RWPE2 (cell line): ENCODE results near the gene TCEAL4.

Experiments
- ATAC-seq: fragments of 200-7000 bp; cut with Tn5 transposase; 3 replicates; pipeline ENCODE4 v1.9.1; 2021; ENCODE audit warnings: low read depth
- DNase-seq: peaks from one replicate; pipeline ENCODE4 v3.0.0-alpha.2; 2020; ENCODE audit warnings: low spot score
- H3K27ac ChIP-seq: fragments of 450-650 bp; 2 replicates; pipeline ENCODE4 v1.5.1; 2017; ENCODE audit warnings: mild to moderate bottlenecking; ENCODE audit not compliant: poor library complexity, severe bottlenecking
- H3K27me3 ChIP-seq: fragments of 250-450 bp; sonication (Bioruptor Pico); 2 replicates; pipeline ENCODE4 v1.5.1; 2021; ENCODE audit warnings: mild to moderate bottlenecking, moderate library complexity; ENCODE audit not compliant: insufficient read depth, poor library complexity, severe bottlenecking
- H3K36me3 ChIP-seq: fragments of 250-450 bp; sonication (Bioruptor Pico); 2 replicates; pipeline ENCODE4 v1.5.1; 2020; ENCODE audit warnings: low read depth, mild to moderate bottlenecking, moderate library complexity
- H3K4me1 ChIP-seq: fragments of 250-450 bp; sonication (Bioruptor Pico); 2 replicates; pipeline ENCODE4 v1.5.1; 2021; ENCODE audit warnings: mild to moderate bottlenecking, moderate library complexity; ENCODE audit not compliant: insufficient read depth, poor library complexity, severe bottlenecking
- H3K4me3 ChIP-seq: fragments of 250-450 bp; sonication (Bioruptor Pico); 2 replicates; pipeline ENCODE4 v1.5.1; 2021; ENCODE audit warnings: mild to moderate bottlenecking, moderate library complexity; ENCODE audit not compliant: severe bottlenecking
- H3K9me3 ChIP-seq: fragments of 250-450 bp; sonication (Bioruptor Pico); 2 replicates; pipeline ENCODE4 v1.5.1; 2021; ENCODE audit warnings: mild to moderate bottlenecking, moderate library complexity; ENCODE audit not compliant: severe bottlenecking
- CTCF ChIP-seq: fragments of 450-650 bp; IDR thresholded peaks from one replicate; pipeline ENCODE4 v1.5.1; 2017; ENCODE audit warnings: mild to moderate bottlenecking, moderate library complexity; ENCODE audit not compliant: poor library complexity, severe bottlenecking

The TCEAL4 gene

GRCh38 chrX:103616676-103617186, 31.4 kb downstream of the TCEAL4 start:
- ATAC-seq = no peak
- Histone ChIP-seq H3K36me3 (peaks cover 4% of the 10 kb centered on the region), H3K4me1 (peaks cover 16% of the 10 kb centered on the region), H3K9me3 (no peaks in the 10 kb centered on the region), H3K4me3 (no peak overlapping the region), H3K27ac (peak overlapping the region; percentile 81), H3K27me3 (no peaks in the 10 kb centered on the region)
- no peak for DNase-seq
- TF ChIP-seq CTCF = no peak

GRCh38 chrX:103624111-103624510, 38.8 kb downstream of the TCEAL4 start:
- ATAC-seq = no peak
- TF ChIP-seq CTCF = no peak
- DNase-seq = no peak

GRCh38 chrX:103626855-103627254, 41.5 kb downstream of the TCEAL4 start:
- Histone ChIP-seq H3K27ac (no peak overlapping the region), H3K36me3 (no peaks in the 10 kb centered on the region), H3K4me1 (no peaks in the 10 kb centered on the region), H3K4me3 (no peak overlapping the region), H3K9me3 (no peaks in the 10 kb centered on the region), H3K27me3 (no peaks in the 10 kb centered on the region)
- no peak for TF ChIP-seq CTCF
- DNase-seq = no peak
- ATAC-seq = 0 out of 3 replicates have a peak, but pooled peaks have one; percentile 17

More at GRCh38 chrX:103624111-103624510, 38.8 kb downstream of the TCEAL4 start:
- Histone ChIP-seq H3K4me3 (no peak overlapping the region), H3K27me3 (no peaks in the 10 kb centered on the region), H3K36me3 (no peaks in the 10 kb centered on the region), H3K4me1 (no peaks in the 10 kb centered on the region), H3K9me3 (no peaks in the 10 kb centered on the region), H3K27ac (no peak overlapping the region)

GRCh38 chrX:103628386-103629317, 43.3 kb downstream of the TCEAL4 start, which contains the start of gene TCEAL1:
TSS of gene TCEAL1 (plus strand) at chrX:103628975. CDS start at chrX:103629917, 942 bp downstream.
- H3K27ac ChIP-seq = peak within 1 kb of the TSS; percentile 82
- H3K4me1 ChIP-seq = no peaks in the 10 kb centered on the region
- TF ChIP-seq CTCF = no peak
- no peaks in the 10 kb centered on the region for H3K27me3 ChIP-seq
- ATAC-seq (peak; percentile 15; the same call in 2 of the 3 replicates), DNase-seq (no peak)
- no peaks in the 10 kb centered on the region for H3K36me3 ChIP-seq
- peak within 1 kb of the TSS; percentile 63 for H3K4me3 ChIP-seq
- H3K9me3 ChIP-seq = no peaks in the 10 kb centered on the region
